ENCODE data around the gene TCL1B. TPM values are rescaled to one million over a fixed set of nuclear protein-coding genes. Genes with fewer than 3 reads are reported as not detected.
A peak's percentile ranks its signal among the peaks of the same experiment; 100 is the strongest.

TCL1B gene
- total RNA-seq, 1 donor from 2014 or later = not detected

- H3K4me1 Mint-ChIP-seq (ENCODE audit: unreplicated experiment) = peaks cover 5% of the 10 kb centered on the region
- peaks cover 14% of the 10 kb centered on the region for H3K27me3 Mint-ChIP-seq
- no peak for TF ChIP-seq CTCF (conservative IDR thresholded peaks at IDR 0.05)
- H3K36me3 Mint-ChIP-seq = no peaks in the 10 kb centered on the region
- no peak overlapping the region for H3K4me3 Mint-ChIP-seq
- H3K9me3 Mint-ChIP-seq = peaks cover 11% of the 10 kb centered on the region
- no peak for DNase-seq (ENCODE audit: extremely low spot score, unreplicated experiment)
- no peak overlapping the region for H3K27ac Mint-ChIP-seq
Measured at GRCh38 chr14:95679148-95679815, 6.9 kb upstream of the TCL1B start.

- Mint-ChIP-seq H3K9me3 (peaks cover 11% of the 10 kb centered on the region), H3K36me3 (no peaks in the 10 kb centered on the region), H3K27ac (no peak overlapping the region), H3K27me3 (peaks cover 19% of the 10 kb centered on the region), H3K4me1 (ENCODE audit: unreplicated experiment) (peaks cover 5% of the 10 kb centered on the region), H3K4me3 (no peak overlapping the region)
- no peak for DNase-seq (ENCODE audit: extremely low spot score, unreplicated experiment)
- peak; percentile 26 for TF ChIP-seq CTCF (conservative IDR thresholded peaks at IDR 0.05)
Measured at GRCh38 chr14:95679998-95680735, 6.1 kb upstream of the TCL1B start.

GRCh38 chr14:95681153-95681552 lies 5.1 kb upstream of the TCL1B start:
- TF ChIP-seq CTCF (conservative IDR thresholded peaks at IDR 0.05) = no peak
- no peak overlapping the region for H3K4me3 Mint-ChIP-seq
- H3K9me3 Mint-ChIP-seq = peaks cover 1% of the 10 kb centered on the region
- H3K27ac Mint-ChIP-seq = no peak overlapping the region
- H3K36me3 Mint-ChIP-seq = no peaks in the 10 kb centered on the region
- H3K27me3 Mint-ChIP-seq = peaks cover 19% of the 10 kb centered on the region
- H3K4me1 Mint-ChIP-seq (ENCODE audit: unreplicated experiment) = no peaks in the 10 kb centered on the region
- DNase-seq (ENCODE audit: extremely low spot score, unreplicated experiment) = no peak

GRCh38 chr14:95683793-95684192 lies 2.4 kb upstream of the TCL1B start:
- Mint-ChIP-seq H3K27ac (no peak overlapping the region), H3K4me1 (ENCODE audit: unreplicated experiment) (no peaks in the 10 kb centered on the region), H3K27me3 (peaks cover 28% of the 10 kb centered on the region), H3K9me3 (no peaks in the 10 kb centered on the region), H3K4me3 (no peak overlapping the region), H3K36me3 (no peaks in the 10 kb centered on the region)
- no peak for DNase-seq (ENCODE audit: extremely low spot score, unreplicated experiment)
- peak; percentile 52 for TF ChIP-seq CTCF (conservative IDR thresholded peaks at IDR 0.05)

GRCh38 chr14:95686935-95687334 lies 709 bp downstream of the TCL1B start:
- Mint-ChIP-seq H3K4me3 (no peak overlapping the region), H3K27ac (no peak overlapping the region), H3K9me3 (no peaks in the 10 kb centered on the region), H3K4me1 (ENCODE audit: unreplicated experiment) (no peaks in the 10 kb centered on the region), H3K27me3 (peaks cover 38% of the 10 kb centered on the region), H3K36me3 (no peaks in the 10 kb centered on the region)
- no peak for TF ChIP-seq CTCF (conservative IDR thresholded peaks at IDR 0.05)
- no peak for DNase-seq (ENCODE audit: extremely low spot score, unreplicated experiment)

Data from type B pancreatic cell (in vitro differentiated cells).